Mammary epithelial cell (primary cell): ENCODE results near the gene ENOX1.

Experiments used
- CTCF ChIP-seq, 2 donors: IDR thresholded peaks in 1 of 2; conservative IDR thresholded peaks in 1 of 2; 2 replicates each; pipeline ENCODE4 v1.5.1; 2011 to 2012; ENCODE audit warnings: inconsistent platforms in 2 of 2, low read length in 2 of 2, mild to moderate bottlenecking in 2 of 2, control low read depth in 1 of 2, low read depth in 1 of 2; ENCODE audit not compliant: insufficient read depth in 1 of 2; ENCODE audit errors: extremely low read depth in 1 of 2
- EZH2 ChIP-seq: IDR thresholded peaks from 2 replicates; pipeline ENCODE4 v1.6.1; 2012; ENCODE audit warnings: low read length, inconsistent platforms, borderline replicate concordance

- no peak for TF ChIP-seq CTCF (conservative IDR thresholded peaks at IDR 0.05 in 1 of 2, IDR thresholded peaks at IDR 0.05 in 1 of 2; ENCODE audit: extremely low read depth in 1 of 2, insufficient read depth in 1 of 2, low read depth in 1 of 2, low read length in 2 of 2)
- no peak for TF ChIP-seq EZH2
Measured at GRCh38 chr13:43675577-43675976, 111.2 kb downstream of the ENOX1 start.
